SJSA1 (cell line): ENCODE data around the gene USP17L11. TPM values are rescaled to one million over a fixed set of nuclear protein-coding genes. Genes with fewer than 3 reads are reported as not detected.
"Not testable (repeated sequence)": the region's sequence is repeated elsewhere in the genome, so short reads cannot be mapped to it uniquely, and the experiment has no call there.

ENCODE experiments used
- DNase-seq, 2 experiments: peaks; one replicate each; pipeline ENCODE4 v3.0.0-alpha.2; 2015 to 2020; ENCODE audit warnings: low spot score in 2 of 2, low read depth in 1 of 2
- H3K27ac ChIP-seq: fragments of 250-450 bp; sonication (Bioruptor Pico); 2 replicates; pipeline ENCODE4 v1.5.1; 2020; ENCODE audit warnings: mild to moderate bottlenecking, moderate library complexity
- H3K27me3 ChIP-seq: fragments of 250-450 bp; sonication (Bioruptor Pico); replicated peaks from 2 replicates; pipeline ENCODE4 v1.5.1; 2020; ENCODE audit warnings: mild to moderate bottlenecking, moderate library complexity
- H3K36me3 ChIP-seq: fragments of 250-450 bp; sonication (Bioruptor Pico); 2 replicates; pipeline ENCODE4 v1.5.1; 2020; ENCODE audit warnings: mild to moderate bottlenecking
- H3K4me1 ChIP-seq: fragments of 250-450 bp; sonication (Bioruptor Pico); replicated peaks from 2 replicates; pipeline ENCODE4 v1.6.1; 2021; ENCODE audit warnings: mild to moderate bottlenecking
- H3K4me3 ChIP-seq: fragments of 250-450 bp; sonication (Bioruptor Pico); 2 replicates; pipeline ENCODE4 v1.5.1; 2020; ENCODE audit warnings: mild to moderate bottlenecking
- H3K9me3 ChIP-seq: fragments of 250-450 bp; sonication (Bioruptor Pico); replicated peaks from 2 replicates; pipeline ENCODE4 v1.5.1; 2020; ENCODE audit warnings: mild to moderate bottlenecking
- total RNA-seq: library from RNA; depleted of rRNA; stranded (reverse); fragments of >200 nt; shearing (Covaris generic); gene quantifications from 2 replicates; pipeline ENCODE4 v1.2.3, GENCODE V29; 2014; rRNA removed

Gene USP17L11
- total RNA-seq, 1 experiment from 2014 or later: not detected

GRCh38 chr4:9262572-9262971, 47.4 kb downstream of the USP17L11 start, which contains the start of gene USP17L21:
Gene USP17L21 (plus strand): TSS chr4:9262872. CDS start chr4:9262872, 0 bp downstream.
- not testable (repeated sequence) for DNase-seq, H3K27ac ChIP-seq, H3K4me3 ChIP-seq, H3K4me1 ChIP-seq, H3K9me3 ChIP-seq, H3K27me3 ChIP-seq, H3K36me3 ChIP-seq

Other genes starting within 250 kb of the USP17L11 start
- not detected in 2 replicates for gene FAM90A26, start 45.0 kb upstream of the USP17L11 start, total RNA-seq
- gene USP17L10, start 4.7 kb upstream of the USP17L11 start, total RNA-seq: not detected in 2 replicates
- not detected in 2 replicates for gene USP17L12, start 4.7 kb downstream of the USP17L11 start, total RNA-seq
- gene USP17L13, start 9.5 kb downstream of the USP17L11 start, total RNA-seq: not detected in 2 replicates
- not detected in 2 replicates for gene USP17L15, start 19.0 kb downstream of the USP17L11 start, total RNA-seq
- gene USP17L17, start 28.5 kb downstream of the USP17L11 start, total RNA-seq: not detected in 2 replicates
- not detected in 2 replicates for gene USP17L18, start 33.2 kb downstream of the USP17L11 start, total RNA-seq
- gene USP17L19, start 38.0 kb downstream of the USP17L11 start, total RNA-seq: not detected in 2 replicates
- gene USP17L20, start 42.7 kb downstream of the USP17L11 start, total RNA-seq: not detected in 2 replicates
- gene USP17L21, start 47.5 kb downstream of the USP17L11 start, total RNA-seq: not detected in 2 replicates
- not detected in 2 replicates for gene USP17L22, start 52.2 kb downstream of the USP17L11 start, total RNA-seq
- not detected in 2 replicates for gene USP17L24, start 109.8 kb downstream of the USP17L11 start, total RNA-seq
- not detected in 2 replicates for gene USP17L25, start 114.5 kb downstream of the USP17L11 start, total RNA-seq
- gene USP17L26, start 119.3 kb downstream of the USP17L11 start, total RNA-seq: not detected in 2 replicates
- gene USP17L5, start 124.0 kb downstream of the USP17L11 start, total RNA-seq: not detected in 2 replicates
- not detected in 2 replicates for gene USP17L27, start 128.7 kb downstream of the USP17L11 start, total RNA-seq
- not detected in 2 replicates for gene USP17L28, start 133.5 kb downstream of the USP17L11 start, total RNA-seq
- gene USP17L29, start 138.2 kb downstream of the USP17L11 start, total RNA-seq: not detected in 2 replicates
- gene USP17L30, start 147.7 kb downstream of the USP17L11 start, total RNA-seq: not detected in 2 replicates
- gene DEFB131A, start 229.0 kb downstream of the USP17L11 start, total RNA-seq: not detected in 2 replicates